Muscle layer of duodenum (tissue), 2 donors: ENCODE data around the gene NPLOC4.

Source experiments
- H3K27ac ChIP-seq: one replicate; pipeline ENCODE4 v1.7.0; 2013; ENCODE audit warnings: mild to moderate bottlenecking, low read length
- H3K27me3 ChIP-seq: one replicate; pipeline ENCODE4 v1.7.0; 2013; ENCODE audit warnings: low read depth, mild to moderate bottlenecking, control low read depth, low read length
- H3K36me3 ChIP-seq, 2 donors: one replicate each; pipeline ENCODE4 v1.7.0; 2013; ENCODE audit warnings: low read length in 2 of 2, control low read depth in 1 of 2, mild to moderate bottlenecking in 1 of 2; ENCODE audit not compliant: insufficient read depth in 2 of 2, control insufficient read depth in 1 of 2
- H3K4me1 ChIP-seq, 2 donors: one replicate each; pipeline ENCODE4 v1.7.0; 2013; ENCODE audit warnings: low read length in 2 of 2, mild to moderate bottlenecking in 2 of 2, control low read depth in 1 of 2, moderate library complexity in 1 of 2; ENCODE audit not compliant: insufficient read depth in 2 of 2, control insufficient read depth in 1 of 2
- H3K4me3 ChIP-seq, 2 donors: one replicate each; pipeline ENCODE4 v1.7.0; 2013; ENCODE audit warnings: low read length in 2 of 2, low read depth in 1 of 2, mild to moderate bottlenecking in 1 of 2
- H3K9me3 ChIP-seq, 2 donors: one replicate each; pipeline ENCODE4 v1.7.0; 2013; ENCODE audit warnings: low read length in 2 of 2, control low read depth in 1 of 2, mild to moderate bottlenecking in 1 of 2; ENCODE audit not compliant: control insufficient read depth in 1 of 2
- donor health status: healthy.

Gene NPLOC4

DNA sequence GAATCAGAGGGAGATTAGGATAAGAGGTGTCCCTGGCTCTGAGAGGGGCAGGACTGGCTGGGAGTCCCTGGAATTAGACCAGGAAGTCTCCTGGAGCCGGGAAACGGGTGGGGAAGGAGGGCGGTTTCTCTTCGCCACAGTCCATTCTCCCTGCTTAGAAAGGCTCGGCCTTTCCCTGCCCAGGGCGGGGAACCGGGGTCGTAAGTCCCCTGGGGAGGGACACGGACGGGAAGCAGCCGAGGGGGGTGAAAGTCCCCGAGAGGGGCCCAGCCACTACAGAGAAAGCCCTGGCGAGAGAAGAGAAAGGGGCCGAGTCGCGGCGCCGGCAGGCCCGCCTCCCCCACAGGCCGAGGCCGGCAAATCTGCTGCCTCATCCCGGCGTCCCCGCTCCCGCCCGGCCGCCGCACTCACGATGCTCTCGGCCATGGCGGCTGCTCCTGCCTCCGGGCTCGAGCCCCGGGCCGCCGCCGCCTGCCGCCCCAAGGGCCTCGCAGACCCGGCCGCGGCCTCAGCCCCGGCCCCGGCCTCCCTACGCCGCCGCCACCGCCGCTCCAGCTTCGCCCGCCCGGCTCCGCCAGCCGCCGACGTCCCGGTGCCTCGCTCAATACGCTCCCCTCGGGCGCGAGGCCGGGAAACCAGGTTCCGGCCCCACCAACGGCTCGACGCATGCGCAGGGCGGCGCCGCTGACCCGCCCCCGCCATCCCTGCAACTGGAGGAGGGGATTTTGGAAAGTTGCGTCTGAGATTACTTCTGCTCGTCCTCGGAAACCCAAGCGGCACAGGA is at the start of gene NPLOC4, which contains the start of gene TSPAN10:
Gene NPLOC4 (minus strand): TSS at position 608 of the 784 bp plus-strand sequence. CDS start 182 bp downstream, at position 426.
Gene TSPAN10 (plus strand): TSS at position 692 of the 784 bp plus-strand sequence. CDS start 5,217 bp downstream, outside the sequence.
- peaks cover 0 to 4% of the 10 kb centered on the region in 2 donors for H3K36me3 ChIP-seq
- H3K4me3 ChIP-seq, result peak within 1 kb of the TSS; percentile 89 to 94
- H3K27me3 ChIP-seq, result no peaks in the 10 kb centered on the region
- H3K27ac ChIP-seq, result peak within 1 kb of the TSS; percentile 93
- H3K4me1 ChIP-seq, result peaks cover 7 to 35% of the 10 kb centered on the region in 2 donors
- H3K9me3 ChIP-seq, result no peaks in the 10 kb centered on the region

DNA sequence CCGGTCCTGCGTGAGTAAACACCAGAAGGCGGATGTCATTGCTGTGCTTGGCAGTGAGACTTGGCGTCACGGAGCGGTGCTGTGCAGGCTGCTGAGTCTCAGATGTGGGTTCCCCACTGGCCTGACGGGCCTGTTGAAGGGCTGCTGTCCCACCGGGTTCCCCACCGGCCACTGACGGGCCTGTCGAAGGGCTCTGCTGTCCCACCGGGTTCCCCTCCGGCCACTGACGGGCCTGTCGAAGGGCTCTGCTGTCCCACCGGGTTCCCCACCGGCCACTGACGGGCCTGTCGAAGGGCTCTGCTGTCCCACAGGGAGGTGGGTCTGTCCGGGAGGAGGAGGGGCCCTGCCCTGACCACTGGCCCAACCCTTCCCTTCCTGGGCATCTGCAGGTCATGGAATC is 49.7 kb upstream of the NPLOC4 start:
- Histone ChIP-seq H3K4me1 (peaks cover 9 to 25% of the 10 kb centered on the region in 2 donors), H3K27ac (no peak overlapping the region), H3K4me3 (no peak overlapping the region), H3K36me3 (peaks cover 33 to 60% of the 10 kb centered on the region in 2 donors), H3K27me3 (no peaks in the 10 kb centered on the region), H3K9me3 (no peaks in the 10 kb centered on the region)

DNA sequence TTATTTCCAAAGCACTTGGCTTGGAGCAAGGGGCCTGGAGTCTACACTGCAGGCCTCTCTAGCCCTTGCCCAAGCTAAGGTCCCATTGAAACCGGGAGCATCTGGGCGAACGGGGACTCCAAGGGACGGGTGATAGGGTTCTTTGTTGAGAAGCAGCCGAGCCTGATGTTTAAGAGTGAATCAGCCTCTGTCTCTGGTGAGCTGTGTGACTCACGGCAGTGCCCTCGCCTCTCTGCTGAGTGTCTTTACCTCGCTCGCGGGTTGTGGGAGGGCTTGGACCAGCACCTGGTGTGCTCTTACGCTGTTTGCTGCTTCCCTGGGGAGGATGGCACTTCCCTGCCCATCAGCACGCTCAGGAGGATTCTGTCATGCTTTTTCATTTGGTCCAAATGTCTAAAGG is 48.2 kb upstream of the NPLOC4 start:
- peak overlapping the region; percentile 81 to 82 for H3K4me3 ChIP-seq

DNA sequence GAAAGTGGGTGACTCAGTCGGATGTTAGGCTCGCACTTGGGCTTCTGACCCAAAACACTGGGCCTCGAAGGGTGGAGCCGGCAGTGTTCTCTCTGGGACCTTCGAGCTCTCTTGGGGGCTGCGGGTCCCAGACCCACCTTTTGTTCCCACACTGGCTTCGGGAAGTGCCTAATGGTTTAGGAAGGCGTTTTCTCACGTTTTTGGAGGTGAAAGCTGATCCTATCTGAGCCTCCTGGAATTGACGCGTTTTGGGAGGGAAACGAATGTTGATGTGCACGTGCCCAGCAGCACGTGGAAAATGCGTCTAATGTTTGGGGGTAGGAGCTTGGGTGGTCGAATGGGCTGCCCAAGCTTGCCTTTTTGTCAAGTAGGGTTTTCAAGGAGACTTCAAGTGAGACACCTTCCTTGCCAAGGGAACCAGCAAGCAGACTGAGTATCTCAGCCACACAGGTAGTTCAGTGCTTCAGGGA is 47.6 kb upstream of the NPLOC4 start:
- Histone ChIP-seq H3K36me3 (peaks cover 25 to 50% of the 10 kb centered on the region in 2 donors), H3K27me3 (no peaks in the 10 kb centered on the region), H3K4me1 (peaks cover 9 to 25% of the 10 kb centered on the region in 2 donors), H3K27ac (peak overlapping the region; percentile 53), H3K4me3 (peak overlapping the region; percentile 81 to 82), H3K9me3 (no peaks in the 10 kb centered on the region)

More for the DNA sequence above, 48.2 kb upstream of the NPLOC4 start:
- H3K27me3 ChIP-seq, result no peaks in the 10 kb centered on the region
- peaks cover 9 to 25% of the 10 kb centered on the region in 2 donors for H3K4me1 ChIP-seq
- H3K27ac ChIP-seq, result peak overlapping the region; percentile 53
- H3K36me3 ChIP-seq, result peaks cover 25 to 50% of the 10 kb centered on the region in 2 donors
- no peaks in the 10 kb centered on the region for H3K9me3 ChIP-seq

DNA sequence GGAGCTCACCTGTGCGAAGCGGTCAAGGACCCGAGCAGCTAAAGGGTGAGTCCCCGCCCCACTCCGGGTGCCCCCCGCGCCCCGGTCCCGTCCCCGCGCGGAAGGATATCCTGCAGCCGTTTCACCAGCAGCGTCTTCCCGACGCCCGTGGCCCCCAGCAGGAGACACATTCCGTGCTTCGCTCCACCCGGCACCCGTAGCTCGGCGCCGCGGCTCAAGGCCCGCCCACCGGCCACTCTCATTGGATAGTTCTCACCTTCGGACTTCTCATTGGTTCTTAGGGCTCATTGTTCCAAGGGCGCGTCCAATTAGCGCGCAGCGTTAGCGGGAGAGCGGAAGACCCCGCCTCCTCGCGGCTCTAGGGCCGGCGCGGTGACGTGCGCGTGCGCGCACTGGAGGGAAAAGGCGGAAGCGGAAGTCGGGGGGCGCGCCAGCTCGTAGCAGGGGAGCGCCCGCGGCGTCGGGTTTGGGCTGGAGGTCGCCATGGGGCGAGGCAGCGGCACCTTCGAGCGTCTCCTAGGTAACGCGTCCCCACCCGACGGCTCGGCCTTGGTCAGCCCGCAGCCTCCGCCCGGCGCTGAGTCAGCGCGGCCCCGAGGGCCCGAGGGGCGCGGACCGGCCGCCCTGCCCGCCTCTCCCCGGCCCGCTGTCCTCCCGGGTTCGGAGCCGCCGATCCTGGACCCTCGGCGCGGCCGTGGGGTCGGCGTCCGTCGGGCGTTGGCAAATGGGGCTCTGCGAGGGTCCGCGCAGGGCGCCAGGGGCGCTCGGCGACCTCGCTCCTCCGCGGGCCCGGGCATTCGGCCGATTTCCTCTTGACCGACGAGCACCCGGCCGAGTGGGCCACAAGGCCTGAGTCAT is 46.9 kb upstream of the NPLOC4 start, which contains the start of the genes ARL16 and HGS:
Gene ARL16 (minus strand): TSS at position 214 of the 858 bp plus-strand sequence. CDS start 44 bp downstream, at position 170.
Gene HGS (plus strand): TSS at position 428 of the 858 bp plus-strand sequence. CDS start 56 bp downstream, at position 484.
- Histone ChIP-seq H3K4me3 (peak within 1 kb of the TSS; percentile 81 to 82), H3K4me1 (peaks cover 9 to 25% of the 10 kb centered on the region in 2 donors), H3K9me3 (no peaks in the 10 kb centered on the region), H3K36me3 (peaks cover 21 to 44% of the 10 kb centered on the region in 2 donors), H3K27me3 (no peaks in the 10 kb centered on the region), H3K27ac (peak within 1 kb of the TSS; percentile 56)

DNA sequence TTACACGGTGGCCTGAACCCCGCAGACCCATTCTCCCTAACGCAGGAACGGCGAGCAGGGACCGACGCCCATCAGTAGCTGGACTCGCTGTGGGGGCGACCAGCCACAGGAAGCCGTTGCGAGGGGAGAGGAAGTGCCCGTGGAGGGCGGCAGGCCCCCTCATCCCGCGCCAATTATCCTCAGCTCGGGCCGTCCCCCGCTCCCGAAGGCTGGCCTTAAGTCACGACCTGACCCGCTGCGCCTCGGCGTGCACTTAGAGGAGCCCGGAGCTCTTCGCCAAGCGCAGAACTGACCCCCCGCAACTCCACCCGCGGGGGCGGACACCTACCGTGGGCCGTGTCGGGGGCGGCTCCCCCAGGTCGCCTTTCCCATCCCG is 46.3 kb upstream of the NPLOC4 start:
- no peaks in the 10 kb centered on the region for H3K27me3 ChIP-seq
- H3K9me3 ChIP-seq, result no peaks in the 10 kb centered on the region
- H3K27ac ChIP-seq, result peak overlapping the region; percentile 56
- peak overlapping the region; percentile 81 to 82 for H3K4me3 ChIP-seq
- H3K4me1 ChIP-seq, result peaks cover 9 to 25% of the 10 kb centered on the region in 2 donors
- peaks cover 15 to 38% of the 10 kb centered on the region in 2 donors for H3K36me3 ChIP-seq

DNA sequence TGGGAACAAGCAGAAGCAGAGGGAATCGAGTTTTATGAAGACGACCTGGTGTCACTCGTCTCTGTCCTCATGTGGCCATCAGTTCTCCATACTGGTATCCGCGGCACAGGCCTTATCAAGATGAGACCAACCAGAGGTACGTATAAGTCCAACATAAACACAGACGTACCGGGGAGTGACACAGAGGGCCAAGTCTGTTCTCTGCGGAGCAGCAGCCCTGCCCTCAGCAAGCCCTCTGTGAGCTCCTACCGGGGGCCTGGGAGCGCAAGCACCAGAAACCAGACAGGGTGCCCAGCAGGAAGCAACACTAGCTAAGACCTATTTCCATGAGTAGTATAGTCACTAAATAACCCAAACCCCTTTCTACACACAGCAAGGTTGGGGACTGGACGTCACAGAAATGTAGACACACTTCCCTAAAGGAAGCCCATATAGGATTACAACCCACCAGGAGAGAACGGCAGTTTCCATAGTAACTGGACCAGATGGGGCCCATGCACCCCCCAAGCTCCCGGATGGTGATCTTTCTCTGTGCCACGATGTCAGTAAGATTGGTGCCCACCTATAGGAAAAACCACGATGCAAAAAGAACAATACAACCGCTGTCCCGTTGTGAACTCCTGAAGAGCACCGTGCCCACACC is 45.8 kb upstream of the NPLOC4 start:
- peaks cover 14 to 33% of the 10 kb centered on the region in 2 donors for H3K36me3 ChIP-seq
- no peaks in the 10 kb centered on the region for H3K9me3 ChIP-seq
- H3K27ac ChIP-seq, result peak overlapping the region; percentile 56
- peaks cover 9 to 25% of the 10 kb centered on the region in 2 donors for H3K4me1 ChIP-seq
- H3K4me3 ChIP-seq, result peak overlapping the region; percentile 81 to 82
- H3K27me3 ChIP-seq, result no peaks in the 10 kb centered on the region

DNA sequence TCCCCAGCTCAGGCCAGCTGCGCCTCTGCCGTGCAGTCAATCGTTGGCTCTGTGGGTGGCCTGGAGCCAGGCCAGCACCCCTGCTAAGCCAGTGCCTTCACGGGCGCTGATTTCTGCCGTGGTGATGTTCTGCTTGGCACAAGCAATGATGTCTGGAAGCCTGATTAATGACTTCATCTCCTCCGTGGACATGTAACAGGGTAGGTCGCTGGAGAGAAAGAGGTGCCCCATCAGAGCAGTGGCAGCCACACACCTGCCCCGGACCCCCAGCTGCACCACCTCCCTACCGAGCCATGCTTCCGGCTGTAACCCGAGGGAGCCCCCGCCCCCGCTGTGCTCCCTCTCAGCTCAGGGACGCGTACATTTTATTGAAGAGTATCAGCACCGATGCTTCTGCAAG is 44.8 kb upstream of the NPLOC4 start:
- H3K4me1 ChIP-seq, result peaks cover 9 to 25% of the 10 kb centered on the region in 2 donors
- H3K4me3 ChIP-seq, result no peak overlapping the region
- H3K27ac ChIP-seq, result no peak overlapping the region
- H3K27me3 ChIP-seq, result no peaks in the 10 kb centered on the region
- no peaks in the 10 kb centered on the region for H3K9me3 ChIP-seq
- H3K36me3 ChIP-seq, result peaks cover 6 to 23% of the 10 kb centered on the region in 2 donors

DNA sequence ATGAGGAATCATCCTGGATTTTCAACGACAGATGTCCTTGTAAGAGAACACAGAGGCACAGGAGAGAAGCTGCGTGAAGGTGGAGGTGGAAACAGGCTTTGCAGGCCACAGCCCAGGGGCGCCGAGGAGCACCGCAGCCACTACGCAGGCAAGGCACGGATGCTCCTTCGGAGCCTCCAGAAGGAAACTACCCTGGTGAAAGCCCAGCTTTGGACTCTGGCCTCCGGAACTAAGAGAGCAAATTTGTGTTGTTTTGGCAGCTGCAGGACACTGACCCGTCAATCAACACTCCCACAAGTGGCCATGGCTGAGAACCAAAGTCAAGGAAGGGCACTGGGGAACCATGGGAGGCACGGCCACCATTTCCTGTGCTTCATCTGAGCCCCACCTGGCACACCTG is 43.2 kb upstream of the NPLOC4 start:
- Histone ChIP-seq H3K27ac (no peak overlapping the region), H3K4me3 (no peak overlapping the region), H3K36me3 (peaks cover 0 to 17% of the 10 kb centered on the region in 2 donors), H3K9me3 (no peaks in the 10 kb centered on the region), H3K27me3 (no peaks in the 10 kb centered on the region), H3K4me1 (peaks cover 7 to 20% of the 10 kb centered on the region in 2 donors)

DNA sequence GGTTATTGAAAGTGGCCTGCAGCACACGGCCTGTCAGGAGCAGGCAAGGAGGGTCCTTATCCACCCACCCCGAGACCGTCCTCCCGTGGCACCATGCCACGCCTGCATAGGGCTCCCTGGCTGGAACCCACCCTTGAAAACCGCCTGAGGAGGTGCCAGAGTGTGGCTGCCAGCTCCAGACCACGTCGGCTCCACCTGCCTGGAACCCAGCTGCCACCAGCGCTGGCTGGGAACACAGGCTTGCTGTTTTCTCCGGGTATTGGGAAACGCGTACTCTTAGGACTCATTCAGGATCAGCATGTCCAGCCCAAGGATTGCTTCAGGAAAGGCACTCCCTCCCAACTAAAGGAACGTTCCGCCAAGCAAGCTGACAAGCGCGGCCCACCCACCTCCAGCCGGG is 40.0 kb upstream of the NPLOC4 start:
- H3K4me1 ChIP-seq, result no peaks in the 10 kb centered on the region
- H3K9me3 ChIP-seq, result no peaks in the 10 kb centered on the region
- H3K27ac ChIP-seq, result no peak overlapping the region
- H3K36me3 ChIP-seq, result peaks cover 8 to 38% of the 10 kb centered on the region in 2 donors
- H3K4me3 ChIP-seq, result no peak overlapping the region
- H3K27me3 ChIP-seq, result no peaks in the 10 kb centered on the region
